IMR-90 (cell line): Measurements from ENCODE around the gene CD33.

Source experiments
- BHLHE40 ChIP-seq: fragments of 150-350 bp; IDR thresholded peaks from 2 replicates; pipeline ENCODE4 v1.6.1; 2016; ENCODE audit warnings: mild to moderate bottlenecking, low read depth, low read length
- NFE2L2 ChIP-seq: fragments of 150-350 bp; IDR thresholded peaks from 2 replicates; pipeline ENCODE4 v1.6.1; 2016; ENCODE audit warnings: low read depth, mild to moderate bottlenecking, low read length
- POLR2A ChIP-seq: IDR thresholded peaks from 2 replicates; pipeline ENCODE4 v1.6.1; 2012; ENCODE audit warnings: mild to moderate bottlenecking, low read depth, low read length
- USF2 ChIP-seq: fragments of 150-350 bp; IDR thresholded peaks from 2 replicates; pipeline ENCODE4 v1.6.1; 2017; ENCODE audit warnings: mild to moderate bottlenecking, antibody characterized with exemption, low read length, low read depth
- TF ChIP-seq, protein P1 (sequence below): conservative IDR thresholded peaks from 2 replicates; pipeline ENCODE4 v1.5.1; 2012; ENCODE audit warnings: mild to moderate bottlenecking, low read depth, low read length, improper control_type of control experiment

- TF ChIP-seq POLR2A, result no peak
- TF ChIP-seq, protein P1, sequence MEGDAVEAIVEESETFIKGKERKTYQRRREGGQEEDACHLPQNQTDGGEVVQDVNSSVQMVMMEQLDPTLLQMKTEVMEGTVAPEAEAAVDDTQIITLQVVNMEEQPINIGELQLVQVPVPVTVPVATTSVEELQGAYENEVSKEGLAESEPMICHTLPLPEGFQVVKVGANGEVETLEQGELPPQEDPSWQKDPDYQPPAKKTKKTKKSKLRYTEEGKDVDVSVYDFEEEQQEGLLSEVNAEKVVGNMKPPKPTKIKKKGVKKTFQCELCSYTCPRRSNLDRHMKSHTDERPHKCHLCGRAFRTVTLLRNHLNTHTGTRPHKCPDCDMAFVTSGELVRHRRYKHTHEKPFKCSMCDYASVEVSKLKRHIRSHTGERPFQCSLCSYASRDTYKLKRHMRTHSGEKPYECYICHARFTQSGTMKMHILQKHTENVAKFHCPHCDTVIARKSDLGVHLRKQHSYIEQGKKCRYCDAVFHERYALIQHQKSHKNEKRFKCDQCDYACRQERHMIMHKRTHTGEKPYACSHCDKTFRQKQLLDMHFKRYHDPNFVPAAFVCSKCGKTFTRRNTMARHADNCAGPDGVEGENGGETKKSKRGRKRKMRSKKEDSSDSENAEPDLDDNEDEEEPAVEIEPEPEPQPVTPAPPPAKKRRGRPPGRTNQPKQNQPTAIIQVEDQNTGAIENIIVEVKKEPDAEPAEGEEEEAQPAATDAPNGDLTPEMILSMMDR, result no peak
- TF ChIP-seq USF2, result no peak
- no peak for TF ChIP-seq BHLHE40
- TF ChIP-seq NFE2L2, result no peak
These were observed 41.3 kb upstream of the CD33 start for GRCh38 chr19:51183629-51184028.
